ENCODE measurements around the gene QPRT.
"Not testable (repeated sequence)": the region's sequence is repeated elsewhere in the genome, so short reads cannot be mapped to it uniquely, and the experiment has no call there.

QPRT gene

GRCh38 chr16:29745121-29745852, 66.3 kb downstream of the QPRT start:
- peak in 1 of 2 donors; percentile 24 for DNase-seq (ENCODE audit: low read depth in 2 of 2)

DNA sequence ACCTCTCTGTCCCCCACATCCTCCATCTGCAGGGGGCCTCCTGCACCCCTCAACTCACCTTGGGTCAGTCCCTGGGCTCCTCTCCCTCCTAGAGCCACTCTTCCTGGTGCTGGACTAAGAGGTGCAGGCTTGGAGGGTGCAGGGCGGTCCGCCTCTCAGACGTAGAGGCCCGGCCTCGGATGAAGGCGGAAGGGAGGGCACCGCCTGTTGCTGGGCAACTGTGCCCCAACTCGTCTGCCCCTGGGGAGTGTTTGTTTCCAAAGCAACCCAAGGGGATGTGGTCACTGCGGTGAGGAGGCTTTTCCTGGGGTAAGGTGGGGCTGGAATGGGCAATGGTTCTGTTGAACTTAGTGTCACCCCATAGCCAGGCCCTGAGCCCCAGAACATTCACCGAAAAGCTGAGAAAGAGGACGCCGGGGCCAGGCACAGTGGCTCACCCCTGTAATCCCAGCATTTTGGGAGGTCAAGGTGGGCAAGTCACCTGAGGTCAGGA, 66.9 kb downstream of the QPRT start, which contains the start of gene C16orf54:
Gene C16orf54, minus strand, starts transcription at position 138 of the 493 bp plus-strand sequence. CDS start 1,039 bp downstream, outside the sequence.
- DNase-seq (ENCODE audit: low read depth in 2 of 2) = peak; percentile 86 to 88

- DNase-seq (ENCODE audit: low read depth in 2 of 2) = not testable (repeated sequence)
Observed at GRCh38 chr16:29746518-29746917, 67.5 kb downstream of the QPRT start.

Data from stimulated activated CD8-positive, alpha-beta memory T cell treated with anti-CD3 and anti-CD28 coated beads, Interleukin-2, amount 100 ng/mL, for 1 hour (primary cell).